CD14-positive monocyte (primary cell): ENCODE data around the gene HP1BP3. TPM values are rescaled to one million over a fixed set of nuclear protein-coding genes. Genes with fewer than 3 reads are reported as not detected.

Experiments
- DNase-seq, 3 donors: peaks; one replicate each; pipeline ENCODE4 v3.0.0-alpha.2; 2011 to 2022
- H2AFZ ChIP-seq: 2 replicates; pipeline ENCODE4 v1.6.0; 2012; ENCODE audit warnings: mild to moderate bottlenecking, low read depth, low read length, inconsistent platforms; ENCODE audit not compliant: insufficient read depth, poor library complexity, severe bottlenecking
- H3K27ac ChIP-seq, 2 donors: 1 replicate in 1 of 2; 2 replicates in 1 of 2; pipeline ENCODE4 v1.5.1; 2012 to 2013; ENCODE audit warnings: low read length in 2 of 2, control low read depth in 1 of 2, inconsistent platforms in 1 of 2, low read depth in 1 of 2, mild to moderate bottlenecking in 1 of 2
- H3K27me3 ChIP-seq, 2 donors: one replicate each; pipeline versions ENCODE4 v1.6.0 to v1.6.1; 2011 to 2013; ENCODE audit warnings: low read length in 2 of 2; ENCODE audit not compliant: control insufficient read depth in 2 of 2, insufficient read depth in 2 of 2
- H3K36me3 ChIP-seq, 2 donors: replicated peaks in 1 of 2; 1 replicate in 1 of 2; 2 replicates in 1 of 2; pipeline versions ENCODE4 v1.5.1 to v1.6.1; 2012 to 2013; ENCODE audit warnings: low read length in 2 of 2, control low read depth in 1 of 2, inconsistent platforms in 1 of 2, mild to moderate bottlenecking in 1 of 2; ENCODE audit not compliant: insufficient read depth in 2 of 2, control insufficient read depth in 1 of 2
- H3K4me1 ChIP-seq, 2 donors: 1 replicate in 1 of 2; 2 replicates in 1 of 2; pipeline versions ENCODE4 v1.5.1 to v1.6.1; 2012 to 2013; ENCODE audit warnings: low read length in 2 of 2, control low read depth in 1 of 2, inconsistent platforms in 1 of 2, mild to moderate bottlenecking in 1 of 2, moderate library complexity in 1 of 2; ENCODE audit not compliant: insufficient read depth in 2 of 2, control insufficient read depth in 1 of 2
- H3K4me2 ChIP-seq: replicated peaks from 2 replicates; pipeline ENCODE3; 2012; ENCODE audit warnings: low read length, moderate library complexity, mild to moderate bottlenecking; ENCODE audit not compliant: poor library complexity, severe bottlenecking; ENCODE audit errors: extremely low read depth
- H3K4me3 ChIP-seq, 3 experiments: fragments of 200-600 bp in 1 of 3; sonication (generic) in 1 of 3; replicated peaks in 1 of 3; 1 replicate in 2 of 3; 2 replicates in 1 of 3; pipeline ENCODE4 v1.5.1; 2011 to 2013; ENCODE audit warnings: low read length in 3 of 3, mild to moderate bottlenecking in 3 of 3, control low read depth in 2 of 3, low read depth in 2 of 3, inconsistent platforms in 1 of 3, moderate library complexity in 1 of 3
- H3K79me2 ChIP-seq: 2 replicates; pipeline ENCODE4 v1.6.0; 2012; ENCODE audit warnings: mild to moderate bottlenecking, control low read depth, inconsistent platforms, low read length, moderate library complexity; ENCODE audit not compliant: insufficient read depth
- H3K9ac ChIP-seq: 2 replicates; pipeline ENCODE4 v1.6.0; 2017; ENCODE audit warnings: low read length, mild to moderate bottlenecking; ENCODE audit not compliant: insufficient read depth, poor library complexity, severe bottlenecking
- H3K9me3 ChIP-seq, 2 donors: replicated peaks in 1 of 2; 1 replicate in 1 of 2; 2 replicates in 1 of 2; pipeline versions ENCODE4 v1.5.1 to v1.6.1; 2012 to 2013; ENCODE audit warnings: low read length in 2 of 2, control low read depth in 1 of 2; ENCODE audit not compliant: control insufficient read depth in 1 of 2, insufficient read depth in 1 of 2
- H4K20me1 ChIP-seq: 2 replicates; pipeline ENCODE4 v1.6.0; 2012; ENCODE audit warnings: mild to moderate bottlenecking, low read length, control low read depth, moderate library complexity; ENCODE audit not compliant: insufficient read depth
- H3K27ac Mint-ChIP-seq, 7 donors: one replicate each; pipeline ENCODE4 v1.8.0; 2020; ENCODE audit warnings: mild to moderate bottlenecking in 7 of 7, mixed read lengths in 7 of 7, moderate library complexity in 6 of 7, inconsistent platforms in 2 of 7
- H3K27me3 Mint-ChIP-seq, 3 donors: one replicate each; pipeline ENCODE4 v1.8.0; 2021 to 2022; ENCODE audit warnings: low read depth in 3 of 3, mild to moderate bottlenecking in 3 of 3, mixed read lengths in 3 of 3, moderate library complexity in 3 of 3, inconsistent platforms in 1 of 3
- H3K36me3 Mint-ChIP-seq, 2 donors: one replicate each; pipeline ENCODE4 v1.8.0; 2020; ENCODE audit warnings: mixed read lengths in 2 of 2, inconsistent platforms in 1 of 2, mild to moderate bottlenecking in 1 of 2
- H3K4me1 Mint-ChIP-seq: one replicate; pipeline ENCODE4 v1.8.0; 2020; ENCODE audit warnings: mild to moderate bottlenecking, mixed read lengths
- H3K4me3 Mint-ChIP-seq, 2 donors: one replicate each; pipeline ENCODE4 v1.8.0; 2020; ENCODE audit warnings: mild to moderate bottlenecking in 2 of 2, mixed read lengths in 2 of 2, moderate library complexity in 1 of 2
- H3K9me3 Mint-ChIP-seq, 7 donors: one replicate each; pipeline ENCODE4 v1.8.0; 2020 to 2022; ENCODE audit warnings: mixed read lengths in 7 of 7, mild to moderate bottlenecking in 6 of 7, moderate library complexity in 6 of 7, inconsistent platforms in 2 of 7
- CTCF ChIP-seq: fragments of 200-600 bp; IDR thresholded peaks from one replicate; pipeline ENCODE4 v1.8.0; 2022; ENCODE audit warnings: antibody characterized with exemption, mild to moderate bottlenecking
- WGBS: methylation state at CpG from one replicate; pipeline ENCODE4 v1.1.5; 2013; ENCODE audit warnings: missing lambda C conversion rate; ENCODE audit not compliant: insufficient coverage; 5-methylcytosine and 5-hydroxymethylcytosine counted together
- intact Hi-C, 2 donors: fragments of 100-400 bp; cut with micrococcal nuclease; formaldehyde crosslinking; loops; one replicate each; pipeline versions ENCODE4 v1.15.0 to v1.15.1; 2023
- polyA plus RNA-seq, 3 donors: library from polyadenylated mRNA; depleted of rRNA in 1 of 3; unstranded in 2 of 3; stranded (reverse) in 1 of 3; fragments of 300-500 nt in 2 of 3; fragments of >200 nt in 1 of 3; fragmentation: Illumina TruSeq in 2 of 3; gene quantifications; 1 replicate in 2 of 3; 2 replicates in 1 of 3; pipeline ENCODE4 v1.2.3, GENCODE V29; 2012 to 2021

Gene HP1BP3
- polyA plus RNA-seq, 3 donors: 121 to 137 (median 135) TPM

- H3K4me2 ChIP-seq: no peak overlapping the region
- peaks cover 48 to 61% (median 61%) of the 10 kb centered on the region in 3 donors for H3K27me3 Mint-ChIP-seq
- H3K79me2 ChIP-seq: no peaks in the 10 kb centered on the region
- TF ChIP-seq CTCF: no peak
- peaks cover 0 to 11% of the 10 kb centered on the region in 2 donors for H3K9me3 ChIP-seq
- H3K36me3 Mint-ChIP-seq: peaks cover 0 to 2% of the 10 kb centered on the region in 2 donors
- H3K9ac ChIP-seq: no peak overlapping the region
- peaks cover 19 to 25% of the 10 kb centered on the region in 2 donors for H3K4me1 ChIP-seq
- no peak for DNase-seq
- H4K20me1 ChIP-seq: no peaks in the 10 kb centered on the region
- H2AFZ ChIP-seq: no peak overlapping the region
- peaks cover 26 to 55% of the 10 kb centered on the region in 2 donors for H3K27me3 ChIP-seq
- H3K4me3 ChIP-seq: no peak overlapping the region
- H3K27ac Mint-ChIP-seq: no peak overlapping the region
- no peaks in the 10 kb centered on the region for H3K36me3 ChIP-seq
- peak overlapping the region in 1 of 2 donors; percentile 88 for H3K4me3 Mint-ChIP-seq
- intact Hi-C loops: loop anchor here in 1 of 2 donors (5.0 to 10.0 kb wide), 3 partner anchors 33 to 155 kb away; partner anchors contain the start of gene HP1BP3
- H3K27ac ChIP-seq: no peak overlapping the region
- peaks cover 0 to 18% (median 4%) of the 10 kb centered on the region in 7 donors for H3K9me3 Mint-ChIP-seq
- H3K4me1 Mint-ChIP-seq: peaks cover 23% of the 10 kb centered on the region
- WGBS: 26% methylated on average over 7 of the region's 19 CpGs
Measured at GRCh38 chr1:20729990-20730689, 57.0 kb downstream of the HP1BP3 start.

- no peak for TF ChIP-seq CTCF
- intact Hi-C loops: no loop called here
- DNase-seq: no peak
- peaks cover 48 to 61% (median 57%) of the 10 kb centered on the region in 3 donors for H3K27me3 Mint-ChIP-seq
- H3K4me3 Mint-ChIP-seq: peak overlapping the region in 1 of 2 donors; percentile 62
- no peak overlapping the region for H3K27ac Mint-ChIP-seq
- Histone ChIP-seq H3K4me1 (peaks cover 19 to 25% of the 10 kb centered on the region in 2 donors), H3K9ac (no peak overlapping the region), H3K27me3 (peaks cover 26 to 55% of the 10 kb centered on the region in 2 donors), H4K20me1 (no peaks in the 10 kb centered on the region), H3K4me2 (no peak overlapping the region), H3K27ac (no peak overlapping the region), H3K36me3 (no peaks in the 10 kb centered on the region), H2AFZ (no peak overlapping the region), H3K4me3 (no peak overlapping the region), H3K79me2 (no peaks in the 10 kb centered on the region), H3K9me3 (peaks cover 0 to 11% of the 10 kb centered on the region in 2 donors)
- WGBS: 79% methylated on average over 9 of the region's 14 CpGs
- H3K36me3 Mint-ChIP-seq: peaks cover 0 to 2% of the 10 kb centered on the region in 2 donors
- peaks cover 23% of the 10 kb centered on the region for H3K4me1 Mint-ChIP-seq
- H3K9me3 Mint-ChIP-seq: peaks cover 0 to 18% (median 4%) of the 10 kb centered on the region in 7 donors
Measured at GRCh38 chr1:20729155-20729931, 57.8 kb downstream of the HP1BP3 start.
